NCI-H748 treated with DMSO at 0.1 percent for 48 hours (cell line): ENCODE results near the gene MAP2K6.

Experiments
- DNase-seq: peaks from one replicate; lab custom pipeline; 2025; lab: John Stamatoyannopoulos, UW

MAP2K6 gene

GRCh38 chr17:69414408-69415274, at the start of gene MAP2K6:
Gene MAP2K6, plus strand, starts transcription at chr17:69414697. Its CDS starts 288 bp downstream, at chr17:69414985.
- peak; percentile 41 for DNase-seq

- no peak for DNase-seq
Measured at GRCh38 chr17:69367298-69367697, 47.2 kb upstream of the MAP2K6 start.

- no peak for DNase-seq
Measured at GRCh38 chr17:69373069-69373468, 41.4 kb upstream of the MAP2K6 start.

GRCh38 chr17:69375229-69375628, 39.3 kb upstream of the MAP2K6 start:
- no peak for DNase-seq

- DNase-seq, result no peak
Measured at GRCh38 chr17:69388822-69389442, 25.6 kb upstream of the MAP2K6 start.

GRCh38 chr17:69390795-69391501, 23.5 kb upstream of the MAP2K6 start:
- no peak for DNase-seq

- DNase-seq, result no peak
Measured at GRCh38 chr17:69401251-69401650, 13.2 kb upstream of the MAP2K6 start.

GRCh38 chr17:69402052-69402451, 12.4 kb upstream of the MAP2K6 start:
- no peak for DNase-seq

- DNase-seq, result no peak
Measured at GRCh38 chr17:69404399-69404798, 10.1 kb upstream of the MAP2K6 start.

- DNase-seq, result no peak
Measured at GRCh38 chr17:69405096-69405495, 9.4 kb upstream of the MAP2K6 start.

GRCh38 chr17:69406941-69407340, 7.6 kb upstream of the MAP2K6 start:
- no peak for DNase-seq

- no peak for DNase-seq
Measured at GRCh38 chr17:69407759-69408158, 6.7 kb upstream of the MAP2K6 start.

GRCh38 chr17:69410671-69411070, 3.8 kb upstream of the MAP2K6 start:
- DNase-seq, result no peak

- DNase-seq, result no peak
Measured at GRCh38 chr17:69411766-69412165, 2.7 kb upstream of the MAP2K6 start.

- DNase-seq, result no peak
Measured at GRCh38 chr17:69412251-69412671, 2.2 kb upstream of the MAP2K6 start.

GRCh38 chr17:69415431-69415830, 934 bp downstream of the MAP2K6 start:
- no peak for DNase-seq

- no peak for DNase-seq
Measured at GRCh38 chr17:69417545-69418483, 3.3 kb downstream of the MAP2K6 start.

- DNase-seq, result no peak
Measured at GRCh38 chr17:69418535-69418934, 4.0 kb downstream of the MAP2K6 start.

GRCh38 chr17:69423450-69423849, 9.0 kb downstream of the MAP2K6 start:
- DNase-seq, result no peak

GRCh38 chr17:69424287-69425041, 10.0 kb downstream of the MAP2K6 start:
- DNase-seq, result no peak

GRCh38 chr17:69425978-69426377, 11.5 kb downstream of the MAP2K6 start:
- no peak for DNase-seq
